ENCODE data around the gene PHKG1.
"Not testable (repeated sequence)": the region's sequence is repeated elsewhere in the genome, so short reads cannot be mapped to it uniquely, and the experiment has no call there.

PHKG1 gene

GRCh38 chr7:56092789-56093531 is at the start of gene PHKG1:
TSS of gene PHKG1 (minus strand) at chr7:56092952. CDS start at chr7:56088941, 4,011 bp downstream.
- DNase-seq: peak; percentile 41

GRCh38 chr7:56131062-56131461 is 38.3 kb upstream of the PHKG1 start:
- DNase-seq: not testable (repeated sequence)

- no peak for DNase-seq
These were observed 34.7 kb upstream of the PHKG1 start for GRCh38 chr7:56127241-56127975.

GRCh38 chr7:56125831-56126230 is 33.1 kb upstream of the PHKG1 start:
- no peak for DNase-seq

- DNase-seq: no peak
These were observed 32.2 kb upstream of the PHKG1 start for GRCh38 chr7:56124981-56125380.

GRCh38 chr7:56121440-56121839 is 28.7 kb upstream of the PHKG1 start:
- DNase-seq: no peak

GRCh38 chr7:56115852-56116538 is 23.2 kb upstream of the PHKG1 start, which contains the start of gene NUPR2:
TSS of gene NUPR2 (minus strand) at chr7:56116417. CDS start at chr7:56116314, 103 bp downstream.
- DNase-seq: no peak

GRCh38 chr7:56112244-56112643 is 19.5 kb upstream of the PHKG1 start:
- not testable (repeated sequence) for DNase-seq

GRCh38 chr7:56110611-56111010 is 17.9 kb upstream of the PHKG1 start:
- DNase-seq: no peak

- DNase-seq: no peak
These were observed 15.2 kb upstream of the PHKG1 start for GRCh38 chr7:56107954-56108258.

- DNase-seq: peak; percentile 99
These were observed 13.6 kb upstream of the PHKG1 start, which contains the start of gene CHCHD2 for GRCh38 chr7:56106108-56107073. TSS of gene CHCHD2 (minus strand) at chr7:56106476. CDS start at chr7:56106413, 63 bp downstream.

- peak; percentile 4 for DNase-seq
These were observed 12.8 kb upstream of the PHKG1 start for GRCh38 chr7:56105508-56105907.

- not testable (repeated sequence) for DNase-seq
These were observed 11.4 kb upstream of the PHKG1 start for GRCh38 chr7:56104138-56104537.

GRCh38 chr7:56099653-56100052 is 6.9 kb upstream of the PHKG1 start:
- no peak for DNase-seq

- not testable (repeated sequence) for DNase-seq
These were observed 5.6 kb upstream of the PHKG1 start for GRCh38 chr7:56098187-56099008.

- DNase-seq: no peak
These were observed 4.9 kb upstream of the PHKG1 start for GRCh38 chr7:56097700-56098099.

GRCh38 chr7:56092388-56092787 is 364 bp downstream of the PHKG1 start:
- DNase-seq: not testable (repeated sequence)

GRCh38 chr7:56091591-56091990 is 1.2 kb downstream of the PHKG1 start:
- no peak for DNase-seq

GRCh38 chr7:56087445-56087844 is 5.3 kb downstream of the PHKG1 start:
- DNase-seq: no peak

- no peak for DNase-seq
These were observed 6.0 kb downstream of the PHKG1 start for GRCh38 chr7:56086761-56087160.

GRCh38 chr7:56083150-56083785 is 9.5 kb downstream of the PHKG1 start:
- peak; percentile 78 for DNase-seq

All from SHP77 treated with DMSO at 0.1 percent for 48 hours (cell line).